ENCODE results near the gene HS1BP3.

HS1BP3 gene

GRCh38 chr2:20611844-20612356 is 39.0 kb downstream of the HS1BP3 start:
- H3K4me3 ChIP-seq (ENCODE audit: low read depth in 1 of 2, low read length in 2 of 2), result peak overlapping the region in 1 of 2 donors; percentile 30
- H3K36me3 ChIP-seq (ENCODE audit: control insufficient read depth in 1 of 2, insufficient read depth in 2 of 2, low read length in 2 of 2), result no peaks in the 10 kb centered on the region
- H3K4me1 ChIP-seq (ENCODE audit: control insufficient read depth in 1 of 2, insufficient read depth in 2 of 2, low read length in 2 of 2), result peaks cover 48 to 81% of the 10 kb centered on the region in 2 donors
- H3K27me3 ChIP-seq (ENCODE audit: low read depth, low read length), result no peaks in the 10 kb centered on the region
- H3K9me3 ChIP-seq (ENCODE audit: control insufficient read depth in 1 of 2, low read length in 2 of 2), result no peaks in the 10 kb centered on the region
- H3K27ac ChIP-seq (ENCODE audit: low read length), result peak overlapping the region; percentile 85

GRCh38 chr2:20611077-20611843 is 39.6 kb downstream of the HS1BP3 start:
- peaks cover 41 to 74% of the 10 kb centered on the region in 2 donors for H3K4me1 ChIP-seq (ENCODE audit: control insufficient read depth in 1 of 2, insufficient read depth in 2 of 2, low read length in 2 of 2)

DNA sequence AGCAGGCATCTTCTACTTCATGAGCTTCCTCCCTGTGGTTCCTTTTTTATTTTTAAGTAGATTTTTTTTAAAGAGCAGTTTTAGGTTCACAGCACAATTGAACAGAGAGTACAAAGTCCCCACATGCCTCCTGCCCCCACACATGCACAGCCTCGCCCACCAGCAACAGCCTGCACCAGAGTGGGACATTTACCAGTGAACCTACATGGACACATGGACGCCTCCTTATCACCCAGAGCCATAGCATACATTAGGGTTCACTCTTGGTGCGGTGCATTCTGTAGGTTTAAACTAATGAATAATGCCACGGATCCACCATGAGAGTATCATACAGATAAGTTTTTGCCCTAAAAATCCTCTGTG is 40.9 kb downstream of the HS1BP3 start:
- Histone ChIP-seq H3K36me3 (ENCODE audit: control insufficient read depth in 1 of 2, insufficient read depth in 2 of 2, low read length in 2 of 2) (no peaks in the 10 kb centered on the region), H3K27me3 (ENCODE audit: low read depth, low read length) (no peaks in the 10 kb centered on the region), H3K27ac (ENCODE audit: low read length) (no peak overlapping the region), H3K9me3 (ENCODE audit: control insufficient read depth in 1 of 2, low read length in 2 of 2) (no peaks in the 10 kb centered on the region), H3K4me3 (ENCODE audit: low read depth in 1 of 2, low read length in 2 of 2) (no peak overlapping the region), H3K4me1 (ENCODE audit: control insufficient read depth in 1 of 2, insufficient read depth in 2 of 2, low read length in 2 of 2) (peaks cover 31 to 62% of the 10 kb centered on the region in 2 donors)

More at GRCh38 chr2:20611077-20611843, 39.6 kb downstream of the HS1BP3 start:
- H3K4me3 ChIP-seq (ENCODE audit: low read depth in 1 of 2, low read length in 2 of 2), result peak overlapping the region; percentile 12 to 30
- no peaks in the 10 kb centered on the region for H3K9me3 ChIP-seq (ENCODE audit: control insufficient read depth in 1 of 2, low read length in 2 of 2)
- no peaks in the 10 kb centered on the region for H3K27me3 ChIP-seq (ENCODE audit: low read depth, low read length)
- H3K36me3 ChIP-seq (ENCODE audit: control insufficient read depth in 1 of 2, insufficient read depth in 2 of 2, low read length in 2 of 2), result no peaks in the 10 kb centered on the region
- H3K27ac ChIP-seq (ENCODE audit: low read length), result peak overlapping the region; percentile 85

- H3K36me3 ChIP-seq (ENCODE audit: control insufficient read depth in 1 of 2, insufficient read depth in 2 of 2, low read length in 2 of 2), result no peaks in the 10 kb centered on the region
- H3K27ac ChIP-seq (ENCODE audit: low read length), result peak overlapping the region; percentile 61
- no peaks in the 10 kb centered on the region for H3K9me3 ChIP-seq (ENCODE audit: control insufficient read depth in 1 of 2, low read length in 2 of 2)
- H3K4me1 ChIP-seq (ENCODE audit: control insufficient read depth in 1 of 2, insufficient read depth in 2 of 2, low read length in 2 of 2), result peaks cover 32 to 61% of the 10 kb centered on the region in 2 donors
- H3K27me3 ChIP-seq (ENCODE audit: low read depth, low read length), result no peaks in the 10 kb centered on the region
- no peak overlapping the region for H3K4me3 ChIP-seq (ENCODE audit: low read depth in 1 of 2, low read length in 2 of 2)
Measured at GRCh38 chr2:20609349-20609994, 41.4 kb downstream of the HS1BP3 start.

DNA sequence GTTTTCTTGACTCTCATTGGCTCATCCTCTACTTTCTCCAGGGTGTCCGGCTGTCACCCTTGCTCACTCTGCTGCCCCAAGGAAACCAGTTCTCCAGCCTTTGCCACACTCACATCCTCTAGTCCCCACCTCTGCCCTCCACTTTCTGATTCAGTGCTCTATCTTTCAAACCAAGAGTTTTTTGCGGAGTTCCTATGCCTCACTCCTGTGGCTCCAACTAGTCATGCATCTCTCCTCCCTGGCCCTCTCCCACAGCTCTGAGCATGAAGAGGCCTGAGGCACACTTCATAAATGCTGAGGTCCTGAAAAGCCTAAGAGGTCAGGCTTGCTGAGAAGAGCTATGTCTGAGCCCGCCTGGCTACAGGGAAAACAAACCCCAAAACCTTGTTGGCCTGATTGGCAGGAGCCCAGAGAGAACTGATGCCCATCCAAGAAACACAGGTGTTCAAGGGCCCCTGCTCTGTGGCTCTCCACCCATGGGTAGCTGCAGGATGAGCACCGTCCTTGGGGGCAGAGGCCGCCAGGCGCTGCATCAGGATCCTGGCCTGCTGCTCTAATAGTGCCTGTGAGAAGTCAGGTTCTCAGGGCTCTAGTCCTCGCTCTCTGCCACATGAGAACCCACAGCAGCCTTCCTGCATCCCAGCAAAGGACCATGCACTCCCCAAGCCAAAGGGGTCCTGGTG is 42.1 kb downstream of the HS1BP3 start:
- Histone ChIP-seq H3K4me1 (ENCODE audit: control insufficient read depth in 1 of 2, insufficient read depth in 2 of 2, low read length in 2 of 2) (peaks cover 29 to 61% of the 10 kb centered on the region in 2 donors), H3K27ac (ENCODE audit: low read length) (peak overlapping the region; percentile 61)

DNA sequence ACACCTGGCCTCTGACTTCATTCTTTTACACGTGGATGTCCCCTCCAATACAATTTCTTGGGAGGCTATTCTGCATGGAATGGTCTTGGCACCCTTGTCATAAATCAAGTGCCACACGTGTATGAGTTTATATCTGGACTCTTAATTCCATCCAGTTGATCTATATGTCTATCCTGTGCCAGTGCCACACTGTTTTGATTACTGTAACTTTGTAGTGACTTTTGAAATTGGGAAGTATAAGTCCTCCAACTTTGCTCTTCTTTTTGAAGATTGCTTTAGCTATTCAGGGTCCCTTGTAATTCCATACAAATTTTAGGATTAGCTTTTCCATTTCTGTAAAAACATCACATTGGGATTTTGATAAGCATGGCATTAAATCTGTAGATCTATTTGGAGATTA is 43.5 kb downstream of the HS1BP3 start:
- Histone ChIP-seq H3K4me1 (ENCODE audit: control insufficient read depth in 1 of 2, insufficient read depth in 2 of 2, low read length in 2 of 2) (peaks cover 29 to 49% of the 10 kb centered on the region in 2 donors), H3K27me3 (ENCODE audit: low read depth, low read length) (no peaks in the 10 kb centered on the region), H3K9me3 (ENCODE audit: control insufficient read depth in 1 of 2, low read length in 2 of 2) (no peaks in the 10 kb centered on the region), H3K27ac (ENCODE audit: low read length) (no peak overlapping the region), H3K4me3 (ENCODE audit: low read depth in 1 of 2, low read length in 2 of 2) (no peak overlapping the region), H3K36me3 (ENCODE audit: control insufficient read depth in 1 of 2, insufficient read depth in 2 of 2, low read length in 2 of 2) (no peaks in the 10 kb centered on the region)

More for the DNA sequence above, 42.1 kb downstream of the HS1BP3 start:
- no peak overlapping the region for H3K4me3 ChIP-seq (ENCODE audit: low read depth in 1 of 2, low read length in 2 of 2)
- no peaks in the 10 kb centered on the region for H3K27me3 ChIP-seq (ENCODE audit: low read depth, low read length)
- H3K9me3 ChIP-seq (ENCODE audit: control insufficient read depth in 1 of 2, low read length in 2 of 2), result no peaks in the 10 kb centered on the region
- no peaks in the 10 kb centered on the region for H3K36me3 ChIP-seq (ENCODE audit: control insufficient read depth in 1 of 2, insufficient read depth in 2 of 2, low read length in 2 of 2)

GRCh38 chr2:20606198-20606597 is 44.7 kb downstream of the HS1BP3 start:
- Histone ChIP-seq H3K36me3 (ENCODE audit: control insufficient read depth in 1 of 2, insufficient read depth in 2 of 2, low read length in 2 of 2) (no peaks in the 10 kb centered on the region), H3K27ac (ENCODE audit: low read length) (no peak overlapping the region), H3K27me3 (ENCODE audit: low read depth, low read length) (no peaks in the 10 kb centered on the region), H3K4me3 (ENCODE audit: low read depth in 1 of 2, low read length in 2 of 2) (no peak overlapping the region), H3K4me1 (ENCODE audit: control insufficient read depth in 1 of 2, insufficient read depth in 2 of 2, low read length in 2 of 2) (peaks cover 21 to 39% of the 10 kb centered on the region in 2 donors), H3K9me3 (ENCODE audit: control insufficient read depth in 1 of 2, low read length in 2 of 2) (no peaks in the 10 kb centered on the region)

DNA sequence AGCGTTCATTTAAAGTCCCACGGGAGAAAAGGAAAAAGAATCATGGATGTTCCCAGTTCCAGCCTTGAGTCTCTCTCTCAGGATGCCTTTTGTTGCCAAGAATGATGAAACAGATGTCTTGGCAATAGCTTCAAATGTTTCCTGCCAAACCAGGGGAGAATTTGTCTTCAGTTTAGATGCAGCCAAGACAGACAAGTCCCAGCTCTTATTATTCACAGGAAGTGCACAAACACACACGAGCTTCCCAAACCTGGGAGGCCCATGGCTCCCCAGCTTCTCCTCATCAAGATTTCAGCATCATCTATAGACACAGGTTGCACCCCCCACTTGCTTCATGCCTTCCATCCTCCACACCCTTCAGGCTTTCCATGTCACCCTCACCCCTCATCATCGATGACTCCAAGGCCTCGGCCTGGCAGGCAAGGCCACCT is 45.9 kb downstream of the HS1BP3 start:
- Histone ChIP-seq H3K27ac (ENCODE audit: low read length) (peak overlapping the region; percentile 57), H3K4me3 (ENCODE audit: low read depth in 1 of 2, low read length in 2 of 2) (no peak overlapping the region), H3K27me3 (ENCODE audit: low read depth, low read length) (no peaks in the 10 kb centered on the region), H3K36me3 (ENCODE audit: control insufficient read depth in 1 of 2, insufficient read depth in 2 of 2, low read length in 2 of 2) (no peaks in the 10 kb centered on the region), H3K9me3 (ENCODE audit: control insufficient read depth in 1 of 2, low read length in 2 of 2) (no peaks in the 10 kb centered on the region), H3K4me1 (ENCODE audit: control insufficient read depth in 1 of 2, insufficient read depth in 2 of 2, low read length in 2 of 2) (peaks cover 12 to 27% of the 10 kb centered on the region in 2 donors)

DNA sequence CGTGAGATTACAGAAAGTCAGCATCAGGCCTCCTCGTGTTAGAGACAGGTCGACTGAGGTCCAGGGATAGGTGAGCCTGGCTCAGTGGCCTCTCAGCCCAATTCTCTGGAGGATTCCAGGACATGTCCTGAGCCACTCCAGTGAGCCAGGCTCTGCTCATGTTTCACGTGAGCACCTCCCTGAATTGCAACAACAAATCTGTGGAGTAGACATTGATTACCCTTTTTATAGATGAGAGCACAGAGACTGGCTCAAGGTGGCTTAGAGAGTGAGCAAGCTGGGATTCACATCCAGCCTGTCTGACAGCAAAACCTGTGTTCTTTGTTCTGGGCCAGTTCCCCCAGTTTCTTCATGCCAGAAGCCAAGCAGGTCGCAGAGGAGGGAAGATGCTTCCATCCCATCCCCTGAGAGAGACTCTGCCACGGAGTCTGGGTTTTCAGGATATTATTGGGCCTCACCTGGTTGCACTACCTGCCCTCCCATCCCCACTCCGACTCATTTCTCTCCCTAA is 46.4 kb downstream of the HS1BP3 start:
- Histone ChIP-seq H3K36me3 (ENCODE audit: control insufficient read depth in 1 of 2, insufficient read depth in 2 of 2, low read length in 2 of 2) (no peaks in the 10 kb centered on the region), H3K4me3 (ENCODE audit: low read depth in 1 of 2, low read length in 2 of 2) (no peak overlapping the region), H3K4me1 (ENCODE audit: control insufficient read depth in 1 of 2, insufficient read depth in 2 of 2, low read length in 2 of 2) (peaks cover 9 to 22% of the 10 kb centered on the region in 2 donors), H3K9me3 (ENCODE audit: control insufficient read depth in 1 of 2, low read length in 2 of 2) (no peaks in the 10 kb centered on the region), H3K27me3 (ENCODE audit: low read depth, low read length) (no peaks in the 10 kb centered on the region), H3K27ac (ENCODE audit: low read length) (peak overlapping the region; percentile 57)

- H3K36me3 ChIP-seq (ENCODE audit: control insufficient read depth in 1 of 2, insufficient read depth in 2 of 2, low read length in 2 of 2), result no peaks in the 10 kb centered on the region
- H3K9me3 ChIP-seq (ENCODE audit: control insufficient read depth in 1 of 2, low read length in 2 of 2), result no peaks in the 10 kb centered on the region
- H3K4me1 ChIP-seq (ENCODE audit: control insufficient read depth in 1 of 2, insufficient read depth in 2 of 2, low read length in 2 of 2), result peaks cover 7 to 20% of the 10 kb centered on the region in 2 donors
- no peak overlapping the region for H3K4me3 ChIP-seq (ENCODE audit: low read depth in 1 of 2, low read length in 2 of 2)
- no peak overlapping the region for H3K27ac ChIP-seq (ENCODE audit: low read length)
- H3K27me3 ChIP-seq (ENCODE audit: low read depth, low read length), result no peaks in the 10 kb centered on the region
Measured at GRCh38 chr2:20603791-20604190, 47.1 kb downstream of the HS1BP3 start.

- no peaks in the 10 kb centered on the region for H3K9me3 ChIP-seq (ENCODE audit: control insufficient read depth in 1 of 2, low read length in 2 of 2)
- no peaks in the 10 kb centered on the region for H3K27me3 ChIP-seq (ENCODE audit: low read depth, low read length)
- H3K4me1 ChIP-seq (ENCODE audit: control insufficient read depth in 1 of 2, insufficient read depth in 2 of 2, low read length in 2 of 2), result peaks cover 7 to 18% of the 10 kb centered on the region in 2 donors
- H3K4me3 ChIP-seq (ENCODE audit: low read depth in 1 of 2, low read length in 2 of 2), result no peak overlapping the region
- H3K27ac ChIP-seq (ENCODE audit: low read length), result no peak overlapping the region
- no peaks in the 10 kb centered on the region for H3K36me3 ChIP-seq (ENCODE audit: control insufficient read depth in 1 of 2, insufficient read depth in 2 of 2, low read length in 2 of 2)
Measured at GRCh38 chr2:20602803-20603202, 48.1 kb downstream of the HS1BP3 start.

Data from muscle layer of duodenum (tissue), 2 donors.